NB4 (cell line): ENCODE data around the gene MCTP2.

Experiments
- DNase-seq: peaks from one replicate; pipeline ENCODE4 v3.0.0; 2010; ENCODE audit warnings: low read depth
- H3K4me3 ChIP-seq: one replicate; pipeline ENCODE4 v1.5.1; 2011; ENCODE audit warnings: mild to moderate bottlenecking, low read depth, low read length, moderate library complexity
- CTCF ChIP-seq: IDR thresholded peaks from one replicate; pipeline ENCODE4 v1.5.1; 2012; ENCODE audit warnings: low read depth, low read length
- MAX ChIP-seq: IDR thresholded peaks from 2 replicates; pipeline ENCODE4 v1.6.1; 2011; ENCODE audit warnings: low read depth, low read length
- MYC ChIP-seq: IDR thresholded peaks from 2 replicates; pipeline ENCODE4 v1.6.1; 2011; ENCODE audit warnings: low read depth, low read length
- POLR2A ChIP-seq: IDR thresholded peaks from 2 replicates; pipeline ENCODE4 v1.6.1; 2011; ENCODE audit warnings: mild to moderate bottlenecking; ENCODE audit not compliant: insufficient read length; ENCODE audit errors: extremely low read depth

The MCTP2 gene

GRCh38 chr15:94379986-94380385, 148.6 kb downstream of the MCTP2 start:
- no peak for TF ChIP-seq POLR2A
- TF ChIP-seq MAX = no peak
- no peak for TF ChIP-seq MYC
- TF ChIP-seq CTCF = no peak
- H3K4me3 ChIP-seq = no peak overlapping the region
- DNase-seq = no peak

- H3K4me3 ChIP-seq = no peak overlapping the region
- TF ChIP-seq MAX = no peak
- TF ChIP-seq POLR2A = no peak
- TF ChIP-seq MYC = no peak
- no peak for DNase-seq
These were observed 149.4 kb downstream of the MCTP2 start for GRCh38 chr15:94380798-94381197.

GRCh38 chr15:94381384-94381783, 150.0 kb downstream of the MCTP2 start:
- DNase-seq = no peak
- H3K4me3 ChIP-seq = no peak overlapping the region
- TF ChIP-seq MAX = no peak
- TF ChIP-seq MYC = no peak
- TF ChIP-seq POLR2A = no peak
- TF ChIP-seq CTCF = no peak

- DNase-seq = no peak
- H3K4me3 ChIP-seq = no peak overlapping the region
These were observed 151.7 kb downstream of the MCTP2 start for GRCh38 chr15:94383041-94383440.

GRCh38 chr15:94383706-94384105, 152.3 kb downstream of the MCTP2 start:
- no peak for DNase-seq
- no peak overlapping the region for H3K4me3 ChIP-seq
- no peak for TF ChIP-seq POLR2A
- no peak for TF ChIP-seq MYC
- TF ChIP-seq MAX = no peak
- no peak for TF ChIP-seq CTCF

More at GRCh38 chr15:94383041-94383440, 151.7 kb downstream of the MCTP2 start:
- TF ChIP-seq POLR2A (no peak), MAX (no peak), MYC (no peak), CTCF (no peak)

GRCh38 chr15:94385441-94385840, 154.1 kb downstream of the MCTP2 start:
- TF ChIP-seq POLR2A (no peak), CTCF (no peak), MAX (no peak), MYC (no peak)
- no peak overlapping the region for H3K4me3 ChIP-seq
- no peak for DNase-seq
